HepG2 (cell line): ENCODE results near the gene SERPINA3. TPM values are rescaled to one million over a fixed set of nuclear protein-coding genes. Genes with fewer than 3 reads are reported as not detected.

Source experiments
- GABPB1 ChIP-seq: IDR thresholded peaks from 2 replicates; pipeline ENCODE4 v1.6.1; 2016; ENCODE audit warnings: mild to moderate bottlenecking, missing genetic modification reagents, moderate library complexity, missing compliant biosample characterization
- HNRNPK ChIP-seq: fragments of 200-400 bp; formaldehyde crosslinking; IDR thresholded peaks from 2 replicates; pipeline ENCODE4 v1.6.1; 2018; ENCODE audit warnings: low read length, low read depth, moderate library complexity, mild to moderate bottlenecking; ENCODE audit not compliant: poor library complexity, severe bottlenecking
- HOXA5 ChIP-seq: sonication (generic); formaldehyde crosslinking; IDR thresholded peaks from 2 replicates; pipeline ENCODE4 v1.4.0; 2020; ENCODE audit warnings: missing genetic modification reagents
- IRF2 ChIP-seq: IDR thresholded peaks from 2 replicates; pipeline ENCODE4 v1.6.1; 2018; ENCODE audit warnings: missing genetic modification reagents, missing compliant biosample characterization
- ONECUT2 ChIP-seq: sonication (generic); formaldehyde crosslinking; IDR thresholded peaks from 2 replicates; pipeline ENCODE4 v1.4.0; 2020; ENCODE audit warnings: missing genetic modification reagents
- PHF5A ChIP-seq: IDR thresholded peaks from one replicate; pipeline ENCODE4 v1.6.1; 2018; ENCODE audit warnings: low read depth, missing genetic modification reagents; ENCODE audit not compliant: unreplicated experiment
- RBM39 ChIP-seq: fragments of 200-400 bp; formaldehyde crosslinking; IDR thresholded peaks from one replicate; pipeline ENCODE4 v1.6.1; 2018; ENCODE audit warnings: antibody characterized with exemption, mild to moderate bottlenecking, low read depth, low read length; ENCODE audit not compliant: poor library complexity, severe bottlenecking
- STAT5B ChIP-seq: sonication (generic); formaldehyde crosslinking; IDR thresholded peaks from 2 replicates; pipeline ENCODE4 v1.4.0; 2020; ENCODE audit warnings: missing genetic modification reagents
- ZNF768 ChIP-seq: sonication (generic); formaldehyde crosslinking; IDR thresholded peaks from 2 replicates; pipeline ENCODE4 v1.4.0; 2020; ENCODE audit warnings: missing genetic modification reagents
- polyA plus RNA-seq, 8 experiments: library from polyadenylated mRNA; depleted of rRNA in 3 of 8; stranded (reverse) in 7 of 8; unstranded in 1 of 8; fragments of >200 nt; fragmentation: Illumina TruSeq in 4 of 8; extraction: Trizol in 4 of 8; gene quantifications; 2 replicates each; pipeline versions ENCODE4 v1.2.1 to v1.2.3, GENCODE V29; 2011 to 2016; ENCODE audit warnings: low read depth in 4 of 8, missing spikeins in 1 of 8, mixed read lengths in 1 of 8; ENCODE audit not compliant: insufficient read depth in 1 of 8
- total RNA-seq, 5 experiments: library from RNA; depleted of rRNA; stranded (reverse); fragments of >200 nt; fragmentation: Illumina TruSeq; extraction: Trizol; gene quantifications; 2 replicates each; pipeline ENCODE4 v1.2.3, GENCODE V29; 2016; ENCODE audit warnings: low read depth in 1 of 5
- TF ChIP-seq, protein P1 (sequence below): sonication (generic); formaldehyde crosslinking; IDR thresholded peaks from 2 replicates; pipeline ENCODE4 v1.5.1; 2020; ENCODE audit warnings: missing genetic modification reagents, mild to moderate bottlenecking, borderline replicate concordance
- TF ChIP-seq, protein P2 (sequence below): sonication (generic); formaldehyde crosslinking; IDR thresholded peaks from 2 replicates; pipeline ENCODE4 v1.5.1; 2020; ENCODE audit warnings: missing genetic modification reagents, mild to moderate bottlenecking, borderline replicate concordance
- TF ChIP-seq, protein P3 (sequence below): sonication (generic); formaldehyde crosslinking; IDR thresholded peaks from 2 replicates; pipeline ENCODE4 v1.5.1; 2020; ENCODE audit warnings: mild to moderate bottlenecking, missing genetic modification reagents, moderate library complexity

SERPINA3 gene
- total and polyA plus RNA-seq, 2 of the 13 experiments (the other 11 are each of a cell fraction or from before 2014, with no cell fraction given) = 825 to 2,200 TPM

GRCh38 chr14:94600148-94600545, 12.0 kb upstream of the SERPINA3 start (continued):
- TF ChIP-seq, protein P1, sequence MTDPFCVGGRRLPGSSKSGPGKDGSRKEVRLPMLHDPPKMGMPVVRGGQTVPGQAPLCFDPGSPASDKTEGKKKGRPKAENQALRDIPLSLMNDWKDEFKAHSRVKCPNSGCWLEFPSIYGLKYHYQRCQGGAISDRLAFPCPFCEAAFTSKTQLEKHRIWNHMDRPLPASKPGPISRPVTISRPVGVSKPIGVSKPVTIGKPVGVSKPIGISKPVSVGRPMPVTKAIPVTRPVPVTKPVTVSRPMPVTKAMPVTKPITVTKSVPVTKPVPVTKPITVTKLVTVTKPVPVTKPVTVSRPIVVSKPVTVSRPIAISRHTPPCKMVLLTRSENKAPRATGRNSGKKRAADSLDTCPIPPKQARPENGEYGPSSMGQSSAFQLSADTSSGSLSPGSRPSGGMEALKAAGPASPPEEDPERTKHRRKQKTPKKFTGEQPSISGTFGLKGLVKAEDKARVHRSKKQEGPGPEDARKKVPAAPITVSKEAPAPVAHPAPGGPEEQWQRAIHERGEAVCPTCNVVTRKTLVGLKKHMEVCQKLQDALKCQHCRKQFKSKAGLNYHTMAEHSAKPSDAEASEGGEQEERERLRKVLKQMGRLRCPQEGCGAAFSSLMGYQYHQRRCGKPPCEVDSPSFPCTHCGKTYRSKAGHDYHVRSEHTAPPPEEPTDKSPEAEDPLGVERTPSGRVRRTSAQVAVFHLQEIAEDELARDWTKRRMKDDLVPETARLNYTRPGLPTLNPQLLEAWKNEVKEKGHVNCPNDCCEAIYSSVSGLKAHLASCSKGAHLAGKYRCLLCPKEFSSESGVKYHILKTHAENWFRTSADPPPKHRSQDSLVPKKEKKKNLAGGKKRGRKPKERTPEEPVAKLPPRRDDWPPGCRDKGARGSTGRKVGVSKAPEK (CRISPR knock-in tag) = no peak
- TF ChIP-seq, protein P2, sequence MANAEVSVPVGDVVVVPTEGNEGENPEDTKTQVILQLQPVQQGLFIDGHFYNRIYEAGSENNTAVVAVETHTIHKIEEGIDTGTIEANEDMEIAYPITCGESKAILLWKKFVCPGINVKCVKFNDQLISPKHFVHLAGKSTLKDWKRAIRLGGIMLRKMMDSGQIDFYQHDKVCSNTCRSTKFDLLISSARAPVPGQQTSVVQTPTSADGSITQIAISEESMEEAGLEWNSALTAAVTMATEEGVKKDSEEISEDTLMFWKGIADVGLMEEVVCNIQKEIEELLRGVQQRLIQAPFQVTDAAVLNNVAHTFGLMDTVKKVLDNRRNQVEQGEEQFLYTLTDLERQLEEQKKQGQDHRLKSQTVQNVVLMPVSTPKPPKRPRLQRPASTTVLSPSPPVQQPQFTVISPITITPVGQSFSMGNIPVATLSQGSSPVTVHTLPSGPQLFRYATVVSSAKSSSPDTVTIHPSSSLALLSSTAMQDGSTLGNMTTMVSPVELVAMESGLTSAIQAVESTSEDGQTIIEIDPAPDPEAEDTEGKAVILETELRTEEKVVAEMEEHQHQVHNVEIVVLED (CRISPR knock-in tag) = no peak
- TF ChIP-seq IRF2 (CRISPR knock-in tag) (no peak), STAT5B (CRISPR knock-in tag) (0 out of 2 replicates have a peak, but pooled peaks have one; percentile 5), ONECUT2 (CRISPR knock-in tag) (no peak), ZNF768 (no peak), RBM39 (no peak), PHF5A (CRISPR knock-in tag) (no peak), HOXA5 (no peak; the same call in 1 of the 2 replicates), GABPB1 (CRISPR knock-in tag) (no peak), HNRNPK (no peak)
- TF ChIP-seq, protein P3, sequence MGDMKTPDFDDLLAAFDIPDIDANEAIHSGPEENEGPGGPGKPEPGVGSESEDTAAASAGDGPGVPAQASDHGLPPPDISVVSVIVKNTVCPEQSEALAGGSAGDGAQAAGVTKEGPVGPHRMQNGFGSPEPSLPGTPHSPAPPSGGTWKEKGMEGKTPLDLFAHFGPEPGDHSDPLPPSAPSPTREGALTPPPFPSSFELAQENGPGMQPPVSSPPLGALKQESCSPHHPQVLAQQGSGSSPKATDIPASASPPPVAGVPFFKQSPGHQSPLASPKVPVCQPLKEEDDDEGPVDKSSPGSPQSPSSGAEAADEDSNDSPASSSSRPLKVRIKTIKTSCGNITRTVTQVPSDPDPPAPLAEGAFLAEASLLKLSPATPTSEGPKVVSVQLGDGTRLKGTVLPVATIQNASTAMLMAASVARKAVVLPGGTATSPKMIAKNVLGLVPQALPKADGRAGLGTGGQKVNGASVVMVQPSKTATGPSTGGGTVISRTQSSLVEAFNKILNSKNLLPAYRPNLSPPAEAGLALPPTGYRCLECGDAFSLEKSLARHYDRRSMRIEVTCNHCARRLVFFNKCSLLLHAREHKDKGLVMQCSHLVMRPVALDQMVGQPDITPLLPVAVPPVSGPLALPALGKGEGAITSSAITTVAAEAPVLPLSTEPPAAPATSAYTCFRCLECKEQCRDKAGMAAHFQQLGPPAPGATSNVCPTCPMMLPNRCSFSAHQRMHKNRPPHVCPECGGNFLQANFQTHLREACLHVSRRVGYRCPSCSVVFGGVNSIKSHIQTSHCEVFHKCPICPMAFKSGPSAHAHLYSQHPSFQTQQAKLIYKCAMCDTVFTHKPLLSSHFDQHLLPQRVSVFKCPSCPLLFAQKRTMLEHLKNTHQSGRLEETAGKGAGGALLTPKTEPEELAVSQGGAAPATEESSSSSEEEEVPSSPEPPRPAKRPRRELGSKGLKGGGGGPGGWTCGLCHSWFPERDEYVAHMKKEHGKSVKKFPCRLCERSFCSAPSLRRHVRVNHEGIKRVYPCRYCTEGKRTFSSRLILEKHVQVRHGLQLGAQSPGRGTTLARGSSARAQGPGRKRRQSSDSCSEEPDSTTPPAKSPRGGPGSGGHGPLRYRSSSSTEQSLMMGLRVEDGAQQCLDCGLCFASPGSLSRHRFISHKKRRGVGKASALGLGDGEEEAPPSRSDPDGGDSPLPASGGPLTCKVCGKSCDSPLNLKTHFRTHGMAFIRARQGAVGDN = peak; percentile 83
